ENCODE results near the gene LTK.

DNA sequence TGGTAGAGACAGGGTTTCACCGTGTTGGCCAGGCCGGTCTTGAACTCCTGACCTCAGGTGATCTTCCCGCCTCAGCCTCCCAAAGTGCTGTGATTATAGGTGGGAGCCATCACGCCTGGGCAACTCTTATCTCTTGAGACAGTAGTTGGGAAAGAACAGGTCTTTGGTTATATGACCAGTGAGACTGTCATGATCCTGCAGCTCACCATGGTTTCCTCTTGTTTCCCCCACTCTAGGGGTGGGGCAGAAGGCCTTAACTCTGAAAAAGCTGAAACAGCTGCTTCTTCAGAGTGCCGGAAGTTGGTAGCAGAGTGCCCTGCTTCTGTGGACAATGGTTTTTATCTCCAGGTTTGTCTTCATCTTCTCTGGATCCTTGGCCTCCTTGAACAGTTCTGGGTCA lies 40.7 kb upstream of the LTK start:
- TF ChIP-seq, protein P1, sequence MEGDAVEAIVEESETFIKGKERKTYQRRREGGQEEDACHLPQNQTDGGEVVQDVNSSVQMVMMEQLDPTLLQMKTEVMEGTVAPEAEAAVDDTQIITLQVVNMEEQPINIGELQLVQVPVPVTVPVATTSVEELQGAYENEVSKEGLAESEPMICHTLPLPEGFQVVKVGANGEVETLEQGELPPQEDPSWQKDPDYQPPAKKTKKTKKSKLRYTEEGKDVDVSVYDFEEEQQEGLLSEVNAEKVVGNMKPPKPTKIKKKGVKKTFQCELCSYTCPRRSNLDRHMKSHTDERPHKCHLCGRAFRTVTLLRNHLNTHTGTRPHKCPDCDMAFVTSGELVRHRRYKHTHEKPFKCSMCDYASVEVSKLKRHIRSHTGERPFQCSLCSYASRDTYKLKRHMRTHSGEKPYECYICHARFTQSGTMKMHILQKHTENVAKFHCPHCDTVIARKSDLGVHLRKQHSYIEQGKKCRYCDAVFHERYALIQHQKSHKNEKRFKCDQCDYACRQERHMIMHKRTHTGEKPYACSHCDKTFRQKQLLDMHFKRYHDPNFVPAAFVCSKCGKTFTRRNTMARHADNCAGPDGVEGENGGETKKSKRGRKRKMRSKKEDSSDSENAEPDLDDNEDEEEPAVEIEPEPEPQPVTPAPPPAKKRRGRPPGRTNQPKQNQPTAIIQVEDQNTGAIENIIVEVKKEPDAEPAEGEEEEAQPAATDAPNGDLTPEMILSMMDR (IDR thresholded peaks at IDR 0.05; ENCODE audit: low read depth, low read length, poor library complexity, severe bottlenecking), result no peak
- TF ChIP-seq EZH2phosphoT487 (IDR thresholded peaks at IDR 0.05; ENCODE audit: borderline replicate concordance, low read length), result no peak
